Heart left ventricle (tissue), 13 donors: Measurements from ENCODE around the gene SGF29.

Experiments
- POLR2A ChIP-seq, 2 donors: fragments of 450-650 bp; IDR thresholded peaks; one replicate each; pipeline ENCODE4 v1.6.1; 2017; ENCODE audit warnings: antibody characterized with exemption in 2 of 2, mild to moderate bottlenecking in 2 of 2, moderate library complexity in 2 of 2
- TF ChIP-seq, protein P1 (sequence below), 12 donors: fragments of 200-600 bp; sonication (generic) in 4 of 12; IDR thresholded peaks; one replicate each; pipeline versions ENCODE4 v1.5.0 to v1.8.0; 2018 to 2022; ENCODE audit warnings: antibody characterized with exemption in 12 of 12, mild to moderate bottlenecking in 5 of 12
- donor health status: ischemic (EF 13 %, LVEDD 7.1; RV severe dilation, severe dysfunction).
- donor health status: DM: no; HTN: yes; CAD: no.
- donor health status: DM: no; HTN: no; CAD: no.
- donor health status: ischemic (EF 25% LVEDD 6.9; RV normal size, moderate dysfunction).
- donor health status: ischemic (EF 25% LVEDD 5.7; RV mildly dilated, moderate dysfunction).
- donor health status: ischemic (EF 35%, LVEDD 5.7; RV mildly dilated, moderate dysfunction).
- donor health status: nonischemic (EF 11% LVEDD 7.7; RV severe dilation, severe dysfunction).
- donor health status: DM: yes; HTN: yes; CAD: no.
- donor health status: PGD.
- donor health status: ischemic (EF 29% LVEDD 5.4; RV normal size, mild dysfunction).
- donor health status: nonischemic (EF 23%, LVEDD 6.1; RV moderate dilation, normal function).

DNA sequence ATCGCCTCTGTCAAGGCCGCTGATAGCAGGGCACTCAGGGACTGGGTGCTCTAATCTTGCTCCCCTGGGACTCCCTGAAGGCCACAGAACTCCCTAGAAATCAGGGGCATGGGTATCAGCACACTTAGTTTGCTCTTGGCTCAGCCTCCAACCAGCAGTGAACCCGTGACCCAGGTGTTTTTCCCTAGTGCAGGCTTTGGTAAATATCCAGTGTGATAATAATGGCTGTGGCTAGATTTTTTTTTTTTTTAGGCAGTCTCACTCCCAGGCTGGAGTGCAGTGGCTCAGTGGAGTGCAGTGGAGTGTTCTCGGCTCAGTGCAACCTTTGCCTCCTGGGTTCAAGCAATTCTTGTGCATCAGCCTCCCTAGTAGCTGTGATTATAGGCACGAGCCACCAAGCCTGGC, 25.3 kb upstream of the SGF29 start:
- TF ChIP-seq, protein P1, sequence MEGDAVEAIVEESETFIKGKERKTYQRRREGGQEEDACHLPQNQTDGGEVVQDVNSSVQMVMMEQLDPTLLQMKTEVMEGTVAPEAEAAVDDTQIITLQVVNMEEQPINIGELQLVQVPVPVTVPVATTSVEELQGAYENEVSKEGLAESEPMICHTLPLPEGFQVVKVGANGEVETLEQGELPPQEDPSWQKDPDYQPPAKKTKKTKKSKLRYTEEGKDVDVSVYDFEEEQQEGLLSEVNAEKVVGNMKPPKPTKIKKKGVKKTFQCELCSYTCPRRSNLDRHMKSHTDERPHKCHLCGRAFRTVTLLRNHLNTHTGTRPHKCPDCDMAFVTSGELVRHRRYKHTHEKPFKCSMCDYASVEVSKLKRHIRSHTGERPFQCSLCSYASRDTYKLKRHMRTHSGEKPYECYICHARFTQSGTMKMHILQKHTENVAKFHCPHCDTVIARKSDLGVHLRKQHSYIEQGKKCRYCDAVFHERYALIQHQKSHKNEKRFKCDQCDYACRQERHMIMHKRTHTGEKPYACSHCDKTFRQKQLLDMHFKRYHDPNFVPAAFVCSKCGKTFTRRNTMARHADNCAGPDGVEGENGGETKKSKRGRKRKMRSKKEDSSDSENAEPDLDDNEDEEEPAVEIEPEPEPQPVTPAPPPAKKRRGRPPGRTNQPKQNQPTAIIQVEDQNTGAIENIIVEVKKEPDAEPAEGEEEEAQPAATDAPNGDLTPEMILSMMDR (IDR thresholded peaks at IDR 0.05), result no peak
- TF ChIP-seq POLR2A (IDR thresholded peaks at IDR 0.05), result no peak
